Measurements from ENCODE around the gene LDLRAD1.
"Not testable (repeated sequence)": the region's sequence is repeated elsewhere in the genome, so short reads cannot be mapped to it uniquely, and the experiment has no call there.

Gene LDLRAD1

GRCh38 chr1:54017979-54018378 lies at the start of gene LDLRAD1:
Gene LDLRAD1, minus strand, starts transcription at chr1:54018186. Its CDS starts 74 bp downstream, at chr1:54018112.
- in situ Hi-C loops (cut with MboI; ENCODE audit: low sequenced_read_pairs) = no loop called here

- in situ Hi-C loops (cut with MboI; ENCODE audit: low sequenced_read_pairs) = no loop called here
Measured at GRCh38 chr1:54064299-54064698, 46.3 kb upstream of the LDLRAD1 start.

GRCh38 chr1:54054438-54054749 lies 36.4 kb upstream of the LDLRAD1 start:
- in situ Hi-C loops (cut with MboI; ENCODE audit: low sequenced_read_pairs) = no loop called here

DNA sequence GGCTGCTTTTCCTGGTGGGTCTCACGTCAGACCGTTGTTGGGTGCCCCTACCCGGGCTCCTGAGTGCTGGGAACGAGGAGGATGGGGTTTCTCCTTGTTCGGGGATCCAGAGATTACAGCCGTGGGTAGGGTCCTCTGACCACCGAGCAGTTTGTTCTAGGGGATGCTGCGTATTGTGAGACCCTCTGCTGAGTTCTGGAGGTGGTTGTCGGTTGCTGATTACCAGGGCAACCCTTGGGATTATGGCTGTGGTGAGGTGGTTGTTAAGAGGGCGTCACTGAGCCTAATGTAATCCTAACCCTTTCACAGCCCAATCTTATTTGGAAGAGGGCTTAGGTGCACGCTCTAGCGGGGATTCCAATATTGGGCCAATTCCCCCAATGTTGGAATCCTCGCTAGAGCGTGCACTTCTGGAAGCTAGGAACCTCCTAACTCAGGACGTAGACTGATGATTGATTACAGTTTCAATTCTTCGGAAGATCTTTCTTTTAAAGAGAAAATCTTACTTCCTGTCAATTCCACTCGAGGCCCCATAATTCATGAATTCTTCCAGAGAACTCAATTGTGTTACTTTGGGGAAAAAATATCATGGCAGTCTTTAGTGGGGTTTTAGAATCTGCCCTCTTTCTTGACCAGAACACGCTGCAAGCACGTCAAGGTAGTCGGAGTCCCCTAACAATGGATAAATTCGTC lies 35.9 kb upstream of the LDLRAD1 start:
- in situ Hi-C loops (cut with MboI; ENCODE audit: low sequenced_read_pairs) = no loop called here

GRCh38 chr1:54052934-54053744 lies 35.2 kb upstream of the LDLRAD1 start, which contains the start of the genes TCEANC2 and TMEM59:
Gene TCEANC2, plus strand, starts transcription at chr1:54053608. Its CDS starts 815 bp downstream, at chr1:54054423.
Gene TMEM59, minus strand, starts transcription at chr1:54053204. Its CDS starts 16 bp downstream, at chr1:54053188.
- in situ Hi-C loops (cut with MboI; ENCODE audit: low sequenced_read_pairs) = no loop called here

GRCh38 chr1:54052431-54052933 lies 34.5 kb upstream of the LDLRAD1 start:
- in situ Hi-C loops (cut with MboI; ENCODE audit: low sequenced_read_pairs) = no loop called here

DNA sequence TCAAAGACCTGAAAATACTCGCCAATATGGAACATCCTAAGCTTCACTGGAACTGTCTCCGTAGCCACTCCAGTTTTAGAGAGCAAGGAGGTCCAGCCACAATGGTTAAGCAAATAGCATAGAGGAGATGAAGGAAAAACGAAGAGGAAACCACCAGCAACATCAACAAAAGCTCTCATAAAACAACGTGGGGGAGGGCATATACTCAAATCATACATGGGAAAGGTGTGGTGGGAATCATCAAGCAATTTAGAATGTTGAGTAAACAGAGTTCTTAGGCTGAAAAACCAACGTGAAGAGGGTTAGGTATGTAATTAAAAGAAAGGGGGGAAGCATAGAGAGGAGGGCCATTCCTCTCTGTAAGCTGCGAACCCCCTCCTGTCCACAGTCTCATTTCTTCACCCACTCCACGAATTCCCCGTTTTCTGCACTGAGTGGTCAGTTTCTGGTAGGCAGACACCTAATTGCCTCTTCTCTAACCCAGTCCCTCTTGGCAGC lies 34.0 kb upstream of the LDLRAD1 start:
- in situ Hi-C loops (cut with MboI; ENCODE audit: low sequenced_read_pairs) = no loop called here

- in situ Hi-C loops (cut with MboI; ENCODE audit: low sequenced_read_pairs) = not testable (repeated sequence)
Measured at GRCh38 chr1:54050435-54050834, 32.4 kb upstream of the LDLRAD1 start.

DNA sequence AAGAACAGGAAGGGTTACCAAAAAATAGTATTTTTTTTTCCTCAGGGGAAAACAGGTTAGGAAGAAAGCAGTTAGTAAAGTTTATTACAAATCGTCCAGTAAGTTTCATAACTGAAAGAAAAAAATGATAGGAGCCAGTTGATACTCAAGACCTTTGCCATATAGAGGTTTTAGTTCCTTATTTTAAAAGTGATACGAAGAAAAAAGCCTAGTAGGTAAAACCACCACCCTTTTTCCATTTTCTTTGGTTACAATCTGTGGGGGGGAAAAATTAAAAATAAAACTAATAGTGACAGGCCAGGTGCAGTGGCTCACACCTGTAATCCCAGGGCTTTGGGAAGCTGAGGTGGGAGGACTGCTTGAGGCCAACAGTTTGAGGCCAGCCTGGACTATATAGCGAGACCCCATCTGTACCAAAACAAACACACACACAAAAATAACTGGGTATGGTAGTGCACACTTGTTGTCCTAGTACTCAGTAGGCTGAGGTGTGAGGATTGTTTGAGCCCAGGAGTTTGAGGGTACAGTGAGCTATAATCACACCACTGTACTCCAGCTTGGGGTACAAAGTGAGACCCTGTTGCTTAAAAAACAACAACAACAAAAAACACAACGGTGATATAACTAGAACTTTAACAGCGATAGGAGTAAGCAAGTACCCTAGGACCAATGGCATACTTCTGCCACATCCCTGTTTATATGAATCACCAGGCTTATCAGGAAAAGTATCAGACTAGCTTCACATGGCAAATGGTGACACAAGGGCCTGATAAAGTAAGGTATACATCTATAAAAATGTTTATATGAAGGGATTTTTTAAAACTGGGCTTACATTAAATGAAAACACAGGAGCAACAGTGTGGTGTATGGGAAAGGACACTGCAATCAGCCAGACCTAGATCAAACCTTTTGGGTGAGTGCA lies 29.7 kb upstream of the LDLRAD1 start:
- in situ Hi-C loops (cut with MboI; ENCODE audit: low sequenced_read_pairs) = no loop called here

DNA sequence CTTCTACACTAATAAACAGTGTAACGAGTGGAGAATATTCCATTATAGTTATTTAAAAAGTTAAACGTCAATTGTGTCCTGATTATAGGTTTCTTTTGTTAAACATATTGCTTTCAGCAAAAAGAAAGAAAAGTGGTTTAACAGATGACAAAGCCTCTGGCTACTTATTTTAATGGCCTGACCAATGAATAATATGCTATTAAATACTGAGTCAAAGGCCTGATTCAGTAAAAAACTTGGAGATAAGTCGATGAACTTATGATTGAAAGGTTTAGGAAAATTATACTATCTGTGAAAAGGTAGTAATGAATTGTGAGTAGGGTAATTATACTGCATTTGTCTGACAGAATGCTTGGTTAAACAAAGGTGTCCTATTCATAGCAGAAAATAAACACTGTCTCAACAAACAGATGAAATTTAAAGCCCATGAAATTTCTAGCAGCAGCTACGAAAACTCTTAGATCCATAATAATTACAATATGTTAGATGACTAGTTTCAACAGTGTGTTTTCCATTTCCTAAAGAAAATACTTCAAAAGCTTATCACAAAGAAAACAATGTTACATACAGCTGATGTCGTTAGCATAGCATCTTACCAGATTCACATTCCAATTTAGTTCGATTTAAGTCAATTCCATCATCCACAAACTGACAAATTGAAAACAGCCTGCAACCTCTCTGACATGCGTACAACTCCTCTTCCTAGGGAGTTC lies 28.8 kb upstream of the LDLRAD1 start:
- in situ Hi-C loops (cut with MboI; ENCODE audit: low sequenced_read_pairs) = no loop called here

- in situ Hi-C loops (cut with MboI; ENCODE audit: low sequenced_read_pairs) = no loop called here
Measured at GRCh38 chr1:54045496-54045895, 27.5 kb upstream of the LDLRAD1 start.

DNA sequence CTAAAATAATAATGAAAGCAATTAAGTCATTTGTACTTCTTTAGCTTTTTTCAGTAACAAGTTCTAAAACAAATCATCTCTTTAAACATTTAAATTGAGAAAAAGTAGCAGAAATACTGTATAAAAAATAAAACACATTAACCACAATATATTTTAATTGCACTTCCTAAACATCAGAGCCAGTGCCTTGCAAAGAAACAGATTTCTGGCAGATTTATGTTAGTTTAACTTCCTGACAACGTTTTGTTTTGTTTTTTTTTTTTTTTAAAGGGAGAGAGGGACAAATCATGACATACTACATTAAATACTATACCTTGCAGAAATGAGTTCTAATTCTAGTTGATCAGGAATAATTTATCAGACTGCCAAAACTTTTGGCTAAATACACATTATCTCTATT lies 23.8 kb upstream of the LDLRAD1 start:
- in situ Hi-C loops (cut with MboI; ENCODE audit: low sequenced_read_pairs) = no loop called here

DNA sequence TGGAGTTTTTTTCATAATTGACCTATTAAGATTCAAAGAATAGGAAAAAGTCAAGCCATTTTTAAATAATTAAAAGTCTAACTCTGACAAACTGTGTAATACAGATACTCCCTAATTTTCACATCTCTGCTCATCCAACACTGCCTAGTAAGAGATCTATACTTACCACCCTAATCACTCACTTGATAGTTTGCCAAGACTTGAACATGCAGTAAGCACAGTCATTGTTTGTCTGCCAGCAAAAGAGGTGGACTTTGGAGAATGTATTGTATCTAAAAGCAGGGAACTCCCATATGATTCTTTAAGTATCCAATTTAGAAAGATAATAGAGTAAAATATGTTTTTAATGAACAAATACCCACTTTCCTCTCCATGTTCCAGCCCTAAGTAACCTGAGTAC lies 19.5 kb upstream of the LDLRAD1 start:
- in situ Hi-C loops (cut with MboI; ENCODE audit: low sequenced_read_pairs) = no loop called here

GRCh38 chr1:54028306-54029251 lies 10.6 kb upstream of the LDLRAD1 start:
- in situ Hi-C loops (cut with MboI; ENCODE audit: low sequenced_read_pairs) = no loop called here

GRCh38 chr1:54027848-54028247 lies 9.9 kb upstream of the LDLRAD1 start:
- in situ Hi-C loops (cut with MboI; ENCODE audit: low sequenced_read_pairs) = no loop called here

GRCh38 chr1:54024811-54025210 lies 6.8 kb upstream of the LDLRAD1 start:
- in situ Hi-C loops (cut with MboI; ENCODE audit: low sequenced_read_pairs) = not testable (repeated sequence)

DNA sequence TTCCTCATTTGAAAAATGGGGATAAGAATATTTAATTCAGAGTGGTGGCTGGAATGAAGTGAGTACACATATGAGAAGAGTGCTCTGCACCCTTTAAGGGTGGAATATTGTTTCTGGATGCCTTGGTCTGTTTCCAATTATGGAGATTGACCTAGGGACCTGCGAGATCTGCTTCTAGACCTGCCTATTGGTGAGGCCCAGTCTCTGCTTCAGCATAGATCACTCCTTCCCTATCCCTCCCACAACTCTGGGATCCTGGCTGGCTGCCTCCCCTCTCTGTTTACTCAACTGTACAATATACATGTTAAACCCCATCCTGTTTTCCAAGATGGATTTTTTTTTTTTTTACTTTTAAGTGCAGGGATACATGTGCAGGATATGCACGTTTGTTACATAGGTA lies 6.4 kb upstream of the LDLRAD1 start:
- in situ Hi-C loops (cut with MboI; ENCODE audit: low sequenced_read_pairs) = no loop called here

GRCh38 chr1:54019562-54020176 lies 1.7 kb upstream of the LDLRAD1 start:
- in situ Hi-C loops (cut with MboI; ENCODE audit: low sequenced_read_pairs) = not testable (repeated sequence)

- in situ Hi-C loops (cut with MboI; ENCODE audit: low sequenced_read_pairs) = no loop called here
Measured at GRCh38 chr1:54018635-54019034, 649 bp upstream of the LDLRAD1 start.
